Femur (tissue), 1 donor: ENCODE data around the gene RABEP1.
"Not testable (repeated sequence)": the region's sequence is repeated elsewhere in the genome, so short reads cannot be mapped to it uniquely, and the experiment has no call there.

Source experiments
- DNase-seq: peaks from one replicate; pipeline ENCODE4 v3.0.0-alpha.2; 2017

Gene RABEP1

DNA sequence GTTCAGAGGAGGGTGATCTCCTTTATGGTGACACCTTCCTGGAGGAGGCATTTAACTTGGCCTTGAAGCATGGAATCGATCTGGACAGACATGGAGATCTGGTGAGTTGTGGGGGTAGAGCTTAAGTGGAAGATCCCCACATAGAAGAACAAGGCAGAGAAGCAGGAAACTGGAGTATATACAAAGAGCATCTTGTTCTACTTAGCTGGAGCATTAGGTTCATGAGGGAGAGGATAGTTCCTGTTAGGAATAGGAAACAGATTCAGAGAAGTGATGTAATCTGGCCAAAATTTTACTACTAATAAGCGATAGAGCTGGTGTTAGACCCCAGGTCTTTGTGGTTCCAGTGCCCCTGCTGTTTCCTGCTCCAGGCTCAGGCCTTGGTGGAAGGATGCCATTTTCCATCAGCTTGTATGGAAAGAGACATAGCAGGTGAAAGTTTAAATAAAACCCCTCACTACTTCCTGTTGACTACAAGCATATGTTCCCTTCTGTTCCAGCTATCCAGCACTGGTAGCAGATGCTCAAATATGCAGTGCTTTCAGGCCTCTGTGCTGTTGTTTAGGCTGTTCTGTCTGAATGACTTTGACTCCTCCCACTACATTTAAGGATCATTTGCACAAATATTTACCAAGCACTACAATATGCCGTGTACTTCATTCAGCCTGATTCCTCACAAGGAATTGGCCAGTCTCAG lies 147.3 kb downstream of the RABEP1 start:
- DNase-seq: no peak

DNA sequence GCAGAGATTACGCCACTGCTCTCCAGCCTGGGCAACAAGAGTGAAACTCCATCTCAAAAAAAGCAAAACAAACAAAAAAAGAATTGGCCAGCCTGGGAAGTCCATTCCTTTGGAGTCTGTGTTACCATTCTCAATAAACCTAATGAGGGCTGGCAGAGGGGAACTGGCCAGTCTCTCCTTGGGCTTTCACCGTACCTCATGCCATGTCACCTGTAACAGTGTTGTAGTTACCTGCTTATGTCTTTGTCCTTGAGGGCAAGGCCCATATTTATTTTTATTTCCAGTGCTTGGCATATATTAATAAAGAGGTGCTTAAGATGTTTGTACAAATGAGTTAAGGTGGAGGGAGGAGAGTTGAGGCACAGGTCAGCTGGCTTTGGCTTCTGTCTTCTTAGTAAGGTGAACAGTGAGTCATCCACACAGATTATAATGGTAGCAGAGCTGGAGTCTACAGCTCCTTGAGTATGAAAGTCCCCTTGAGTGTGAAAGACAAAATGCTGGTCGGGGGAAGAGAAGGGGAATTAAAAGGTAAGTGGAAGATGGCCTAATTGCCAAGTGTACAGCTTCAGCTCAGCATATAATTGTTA lies 148.4 kb downstream of the RABEP1 start:
- DNase-seq: no peak

DNA sequence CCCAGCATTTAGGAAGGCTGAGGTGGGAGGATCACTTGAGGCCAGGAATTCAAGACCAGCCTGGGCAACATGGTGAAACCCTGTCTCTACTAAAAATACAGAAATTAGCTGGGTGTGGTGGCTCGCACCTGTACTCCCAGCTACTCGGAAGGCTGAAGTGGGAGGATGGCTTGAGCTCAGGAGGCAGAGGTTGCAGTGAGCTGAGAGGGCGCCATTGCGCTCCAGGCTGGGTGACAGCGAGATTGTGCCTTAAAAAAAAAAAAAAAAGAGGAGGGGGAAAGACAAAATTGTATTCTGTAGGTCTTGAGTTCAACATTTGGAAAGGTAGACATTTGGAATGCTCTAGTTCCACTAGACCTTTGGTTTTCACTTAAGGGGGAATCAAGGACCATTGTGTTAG lies 149.2 kb downstream of the RABEP1 start:
- not testable (repeated sequence) for DNase-seq

DNA sequence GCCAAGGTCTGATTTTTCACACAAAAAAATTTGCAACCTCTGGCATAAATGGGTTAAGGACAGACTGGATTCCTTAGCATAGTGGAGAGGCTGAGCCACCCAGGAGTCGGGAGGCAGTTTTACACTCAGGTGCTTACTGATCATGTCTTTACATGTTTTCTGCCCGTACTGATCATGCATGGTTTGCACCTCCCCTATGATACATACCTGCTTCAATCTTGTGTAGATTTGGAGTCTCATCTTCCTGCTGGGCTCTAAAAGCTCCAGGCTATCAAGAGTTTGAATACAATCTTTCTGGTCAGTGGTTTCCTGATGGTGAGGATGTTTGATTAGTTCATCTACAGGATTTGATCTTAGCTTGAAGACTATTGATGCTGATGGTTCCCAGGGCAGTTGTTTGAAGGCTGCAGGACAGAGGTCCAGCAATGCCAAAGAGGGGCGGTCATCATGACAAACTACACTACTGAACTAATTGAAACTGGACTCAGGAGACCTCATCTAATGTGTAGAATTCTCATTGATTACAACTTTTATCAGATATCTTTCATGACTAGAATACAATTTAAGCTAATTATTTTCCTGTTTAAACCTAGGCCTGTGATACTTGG lies 150.0 kb downstream of the RABEP1 start:
- DNase-seq: no peak

DNA sequence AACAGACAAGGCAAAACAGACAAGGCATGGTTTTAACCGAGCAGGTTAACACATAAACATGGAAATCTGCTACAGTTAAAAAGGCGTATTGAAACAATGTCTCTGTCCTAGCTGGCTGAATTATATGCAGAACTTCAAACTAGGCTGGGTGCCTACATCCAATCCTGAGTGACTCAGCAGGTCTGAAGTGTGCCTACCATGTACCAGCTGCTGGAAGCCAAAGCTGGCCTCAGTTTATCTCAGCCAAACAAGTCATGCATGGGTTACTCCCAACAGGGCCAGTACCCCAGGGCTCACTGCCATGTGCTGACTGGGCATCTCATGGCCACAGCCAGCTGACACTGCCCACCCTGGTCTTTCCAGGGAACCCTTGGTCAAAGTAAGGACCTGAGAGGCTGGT lies 152.9 kb downstream of the RABEP1 start:
- DNase-seq: no peak
